Stomach (tissue), 9 donors: ENCODE data around the gene C2CD2L. TPM values are rescaled to one million over a fixed set of nuclear protein-coding genes. Genes with fewer than 3 reads are reported as not detected.

Source experiments
- DNase-seq, 2 donors: peaks; one replicate each; pipeline versions ENCODE4 v3.0.0 to v3.0.0-alpha.2; 2013 to 2019
- H3K27ac ChIP-seq, 5 donors: fragments of 200-600 bp in 4 of 5; sonication (generic) in 4 of 5; one replicate each; pipeline ENCODE4 v1.5.1; 2013 to 2019; ENCODE audit warnings: mild to moderate bottlenecking in 1 of 5, moderate library complexity in 1 of 5
- H3K27me3 ChIP-seq, 3 donors: fragments of 200-600 bp; sonication (generic); one replicate each; pipeline ENCODE4 v1.5.1; 2017 to 2019; ENCODE audit warnings: mixed run types in 1 of 3
- H3K36me3 ChIP-seq, 4 donors: fragments of 200-600 bp; sonication (generic); 1 replicate in 3 of 4; 2 replicates in 1 of 4; pipeline ENCODE4 v1.5.1; 2016 to 2019
- H3K4me1 ChIP-seq, 4 donors: fragments of 200-600 bp; sonication (generic); one replicate each; pipeline ENCODE4 v1.5.1; 2016 to 2019
- H3K4me3 ChIP-seq, 4 donors: fragments of 200-600 bp; sonication (generic) in 3 of 4; one replicate each; pipeline ENCODE4 v1.5.1; 2016 to 2019; ENCODE audit warnings: mild to moderate bottlenecking in 1 of 4
- H3K9me3 ChIP-seq, 4 donors: fragments of 200-600 bp; sonication (generic); one replicate each; pipeline ENCODE4 v1.5.1; 2016 to 2019
- CTCF ChIP-seq, 7 experiments: fragments of 450-650 bp in 4 of 7; fragments of 200-600 bp in 3 of 7; sonication (generic) in 3 of 7; IDR thresholded peaks; one replicate each; pipeline ENCODE4 v1.5.1; 2016 to 2019; ENCODE audit warnings: antibody characterized with exemption in 7 of 7, control low read depth in 2 of 7, mild to moderate bottlenecking in 1 of 7
- EP300 ChIP-seq: sonication (generic); formaldehyde crosslinking; IDR thresholded peaks from one replicate; pipeline ENCODE4 v1.6.1; 2017; ENCODE audit warnings: antibody characterized with exemption
- POLR2A ChIP-seq, 4 donors: fragments of 450-650 bp; IDR thresholded peaks; one replicate each; pipeline ENCODE4 v1.6.1; 2016; ENCODE audit warnings: antibody characterized with exemption in 4 of 4, control low read depth in 2 of 4, mild to moderate bottlenecking in 1 of 4, moderate library complexity in 1 of 4
- POLR2AphosphoS5 ChIP-seq, 3 donors: sonication (generic); formaldehyde crosslinking; IDR thresholded peaks; one replicate each; pipeline ENCODE4 v1.6.1; 2016; ENCODE audit warnings: antibody characterized with exemption in 3 of 3
- WGBS, 5 donors: extraction: QIAGEN DNeasy Blood & Tissue Kit in 3 of 5; methylation state at CpG; one replicate each; pipeline versions ENCODE4 v1.1.5 to v1.1.7; 2013 to 2018; 5-methylcytosine and 5-hydroxymethylcytosine counted together
- intact Hi-C: fragments of 100-400 bp; cut with DNase I; formaldehyde crosslinking; loops from one replicate; pipeline ENCODE4 v1.15.1; 2023; ENCODE audit warnings: low total_unique reads
- polyA plus RNA-seq, 3 donors: library from polyadenylated mRNA; stranded (reverse); fragments of 200-250 nt; gene quantifications; one replicate each; pipeline ENCODE4 v1.2.3, GENCODE V29; 2013
- total RNA-seq, 5 donors: library from RNA; depleted of rRNA; stranded (reverse); fragments of >200 nt; gene quantifications; one replicate each; pipeline versions ENCODE4 v1.1.0 to v1.2.3, GENCODE V29; 2014 to 2016
- donor health status: healthy with polysubstance abuse.
- donor health status: Bipolar disorder and iron deficiency.
- donor health status: healthy.

The C2CD2L gene
- total and polyA plus RNA-seq, 8 donors = 1.7 to 19.9 (median 6.0) TPM

GRCh38 chr11:119087747-119088241 is 19.4 kb upstream of the C2CD2L start:
- intact Hi-C loops = no loop called here
- DNase-seq = no peak
- 86 to 100% (median 95%) methylated on average over 2 of the region's 2 CpGs for WGBS, 5 donors
- H3K27me3 ChIP-seq = no peaks in the 10 kb centered on the region
- H3K9me3 ChIP-seq = no peaks in the 10 kb centered on the region
- H3K4me3 ChIP-seq = no peak overlapping the region
- TF ChIP-seq POLR2AphosphoS5 (IDR thresholded peaks at IDR 0.05) = no peak
- TF ChIP-seq EP300 = no peak
- TF ChIP-seq CTCF (IDR thresholded peaks at IDR 0.05) = no peak
- no peak for TF ChIP-seq POLR2A (IDR thresholded peaks at IDR 0.05)
- peaks cover 15 to 42% (median 23%) of the 10 kb centered on the region in 4 donors for H3K4me1 ChIP-seq
- H3K36me3 ChIP-seq = peaks cover 0 to 10% (median under 1%) of the 10 kb centered on the region in 4 donors
- no peak overlapping the region for H3K27ac ChIP-seq

GRCh38 chr11:119088406-119088805 is 18.7 kb upstream of the C2CD2L start:
- H3K4me1 ChIP-seq = peaks cover 22 to 48% (median 30%) of the 10 kb centered on the region in 4 donors
- intact Hi-C loops = no loop called here
- peaks cover 0 to 10% (median 0%) of the 10 kb centered on the region in 4 donors for H3K36me3 ChIP-seq
- no peaks in the 10 kb centered on the region for H3K27me3 ChIP-seq
- no peak overlapping the region for H3K27ac ChIP-seq
- DNase-seq = no peak
- TF ChIP-seq POLR2AphosphoS5 (IDR thresholded peaks at IDR 0.05) = no peak
- TF ChIP-seq CTCF (IDR thresholded peaks at IDR 0.05) = no peak
- TF ChIP-seq EP300 = no peak
- TF ChIP-seq POLR2A (IDR thresholded peaks at IDR 0.05) = no peak
- H3K4me3 ChIP-seq = no peak overlapping the region
- H3K9me3 ChIP-seq = no peaks in the 10 kb centered on the region
- WGBS, 5 donors = 92 to 95% (median 95%) methylated on average over 9 of the region's 9 CpGs

GRCh38 chr11:119089319-119089718 is 17.8 kb upstream of the C2CD2L start:
- Histone ChIP-seq H3K4me1 (peaks cover 27 to 52% (median 37%) of the 10 kb centered on the region in 4 donors), H3K4me3 (no peak overlapping the region), H3K27ac (no peak overlapping the region), H3K36me3 (peaks cover 0 to 10% (median 0%) of the 10 kb centered on the region in 4 donors), H3K27me3 (no peaks in the 10 kb centered on the region), H3K9me3 (no peaks in the 10 kb centered on the region)
- intact Hi-C loops = no loop called here
- WGBS, 5 donors = 83 to 100% (median 85%) methylated on average over 1 of the region's 1 CpG
- no peak for DNase-seq
- TF ChIP-seq POLR2AphosphoS5 (IDR thresholded peaks at IDR 0.05) (no peak), EP300 (no peak), CTCF (IDR thresholded peaks at IDR 0.05) (no peak), POLR2A (IDR thresholded peaks at IDR 0.05) (no peak)

- no peaks in the 10 kb centered on the region for H3K27me3 ChIP-seq
- no peak overlapping the region for H3K4me3 ChIP-seq
- no peak for TF ChIP-seq POLR2A (IDR thresholded peaks at IDR 0.05)
- no peak for TF ChIP-seq EP300
- no peak for TF ChIP-seq POLR2AphosphoS5 (IDR thresholded peaks at IDR 0.05)
- TF ChIP-seq CTCF (IDR thresholded peaks at IDR 0.05) = no peak
- H3K27ac ChIP-seq = peak overlapping the region in 1 of 5 donors; percentile 43
- peak in 1 of 2 donors; percentile 35 for DNase-seq
- WGBS, 5 donors = 64 to 91% (median 80%) methylated on average over 9 of the region's 9 CpGs
- intact Hi-C loops = no loop called here
- peaks cover 0 to 11% (median 0%) of the 10 kb centered on the region in 4 donors for H3K36me3 ChIP-seq
- peaks cover 19 to 46% (median 32%) of the 10 kb centered on the region in 4 donors for H3K4me1 ChIP-seq
- no peaks in the 10 kb centered on the region for H3K9me3 ChIP-seq
These were observed 16.0 kb upstream of the C2CD2L start for GRCh38 chr11:119091178-119091577.
